K562 (cell line): ENCODE data around the gene PIGQ. TPM values are rescaled to one million over a fixed set of nuclear protein-coding genes. Genes with fewer than 3 reads are reported as not detected.
A peak's percentile ranks its signal among the peaks of the same experiment; 100 is the strongest.

Source experiments
- ATAC-seq: fragments of 200-7000 bp; cut with Tn5 transposase; 3 replicates; pipeline ENCODE4 v1.9.1; 2020; ENCODE audit warnings: moderate library complexity
- BruUV-seq: library from RNA; stranded (reverse); fragments of 400-500 nt; replicated peaks from 2 replicates; lab custom pipeline; 2021; lab: Mats Ljungman, UMichigan
- CTCF ChIA-PET: fragments of 300-600 bp; formaldehyde crosslinking; extraction: SDS; loops from one replicate; lab custom pipeline; 2021; ENCODE audit warnings: low intra/inter-chr PET ratio; lab: Yijun Ruan, JAX
- POLR2A ChIA-PET: fragments of 300-600, 350-650 bp; sonication (Branson Sonifier 250); formaldehyde crosslinking; extraction: SDS; loops from one replicate; lab custom pipeline; 2021; ENCODE audit warnings: antibody characterized with exemption, inconsistent platforms; lab: Yijun Ruan, JAX
- DNase-seq, 4 experiments: peaks; one replicate each; pipeline versions ENCODE4 v3.0.0 to v3.0.0-alpha.2; 2011 to 2018; ENCODE audit warnings: low spot score in 3 of 4, mixed read lengths in 3 of 4; ENCODE audit errors: extremely low read depth in 1 of 4
- FAIRE-seq: peaks from 2 replicates; lab custom pipeline; 2011; peaks lifted over from hg19 to GRCh38; lab: Jason Lieb, UNC
- H2AFZ ChIP-seq: 2 replicates; pipeline ENCODE4 v1.6.0; 2011; ENCODE audit warnings: low read depth, low read length, control low read depth, inconsistent platforms
- H3K27ac ChIP-seq: fragments of 200-600 bp; 3 replicates; pipeline ENCODE4 v1.8.0; 2011; ENCODE audit warnings: low read depth, mild to moderate bottlenecking, control low read depth, inconsistent platforms, low read length, moderate library complexity, mixed read lengths; ENCODE audit errors: extremely low read depth
- H3K27me3 ChIP-seq, 2 experiments: fragments of 300-600 bp in 1 of 2; 2 replicates in 1 of 2; 3 replicates in 1 of 2; pipeline versions ENCODE4 v1.6.0 to v1.8.0; 2011; ENCODE audit warnings: inconsistent platforms in 2 of 2, low read length in 2 of 2, mild to moderate bottlenecking in 1 of 2, mixed read lengths in 1 of 2, moderate library complexity in 1 of 2; ENCODE audit not compliant: control insufficient read depth in 2 of 2, insufficient read depth in 2 of 2
- H3K36me3 ChIP-seq: fragments of 300-600 bp; 3 replicates; pipeline ENCODE4 v1.8.0; 2011; ENCODE audit warnings: mild to moderate bottlenecking, low read length, inconsistent platforms; ENCODE audit not compliant: control insufficient read depth, insufficient read depth
- H3K4me1 ChIP-seq, 2 experiments: fragments of 200-600 bp in 1 of 2; replicated peaks in 1 of 2; 2 replicates in 1 of 2; 3 replicates in 1 of 2; pipeline versions ENCODE4 v1.5.1 to v1.8.0; 2011; ENCODE audit warnings: inconsistent platforms in 2 of 2, low read length in 2 of 2, mild to moderate bottlenecking in 1 of 2, mixed read lengths in 1 of 2, moderate library complexity in 1 of 2; ENCODE audit not compliant: control insufficient read depth in 2 of 2, insufficient read depth in 2 of 2
- H3K4me2 ChIP-seq: 2 replicates; pipeline ENCODE4 v1.6.1; 2011; ENCODE audit warnings: low read length, control low read depth, inconsistent platforms, mixed read lengths; ENCODE audit not compliant: insufficient read depth
- H3K4me3 ChIP-seq: fragments of 200-600 bp; sonication (generic), shearing (Covaris generic); 2 replicates; pipeline ENCODE4 v1.5.1; 2016; ENCODE audit warnings: control low read depth, inconsistent platforms
- H3K79me2 ChIP-seq: fragments of 200-600 bp; 3 replicates; pipeline ENCODE4 v1.8.0; 2011; ENCODE audit warnings: low read length, inconsistent platforms; ENCODE audit not compliant: control insufficient read depth, insufficient read depth
- H3K9ac ChIP-seq, 2 experiments: 2 replicates each; pipeline versions ENCODE4 v1.6.0 to v1.6.1; 2011; ENCODE audit warnings: low read depth in 2 of 2, low read length in 2 of 2, control low read depth in 1 of 2, inconsistent platforms in 1 of 2, mild to moderate bottlenecking in 1 of 2, mixed read lengths in 1 of 2; ENCODE audit not compliant: insufficient read depth in 1 of 2
- H3K9me1 ChIP-seq: one replicate; pipeline ENCODE4 v1.6.0; 2011; ENCODE audit warnings: inconsistent platforms, mild to moderate bottlenecking, low read length, moderate library complexity; ENCODE audit not compliant: control insufficient read depth, insufficient read depth
- H3K9me3 ChIP-seq: replicated peaks from 2 replicates; pipeline ENCODE4 v1.5.1; 2011; ENCODE audit warnings: low read depth, low read length, inconsistent platforms; ENCODE audit not compliant: control insufficient read depth, insufficient read depth
- H4K20me1 ChIP-seq: replicated peaks from 2 replicates; pipeline ENCODE4 v1.6.1; 2011; ENCODE audit warnings: low read length, inconsistent platforms, mixed read lengths; ENCODE audit not compliant: control insufficient read depth, insufficient read depth
- ATF7 ChIP-seq: fragments of 450-650 bp; IDR thresholded peaks from 2 replicates; pipeline ENCODE4 v1.7.1; 2014; ENCODE audit warnings: mild to moderate bottlenecking, moderate library complexity
- CTCF ChIP-seq, 3 experiments: IDR thresholded peaks in 2 of 3; conservative IDR thresholded peaks in 1 of 3; 2 replicates each; pipeline ENCODE4 v1.5.1; 2011 to 2012; ENCODE audit warnings: low read length in 3 of 3, mild to moderate bottlenecking in 3 of 3, control low read depth in 2 of 3, improper control_type of control experiment in 1 of 3, inconsistent platforms in 1 of 3, low read depth in 1 of 3, mixed read lengths in 1 of 3, moderate library complexity in 1 of 3; ENCODE audit not compliant: insufficient read depth in 2 of 3
- ETS1 ChIP-seq: conservative IDR thresholded peaks from 2 replicates; pipeline ENCODE4 v1.6.1; 2011; ENCODE audit warnings: low read depth, mild to moderate bottlenecking, low read length; ENCODE audit not compliant: control insufficient read depth
- HDAC3 ChIP-seq: fragments of 450-650 bp; IDR thresholded peaks from 2 replicates; pipeline ENCODE4 v1.6.1; 2018; ENCODE audit warnings: borderline replicate concordance, mild to moderate bottlenecking, moderate library complexity; ENCODE audit not compliant: partially characterized antibody
- HMG20A ChIP-seq: fragments of 450-650 bp; formaldehyde crosslinking; conservative IDR thresholded peaks from 2 replicates; pipeline ENCODE4 v1.4.0; 2020; ENCODE audit warnings: mild to moderate bottlenecking, mixed read lengths
- KDM4B ChIP-seq, 2 experiments: fragments of 450-650 bp in 1 of 2; sonication (generic) in 1 of 2; IDR thresholded peaks; 2 replicates each; pipeline ENCODE4 v1.6.1; 2016 to 2017; ENCODE audit warnings: borderline replicate concordance in 2 of 2, antibody characterized with exemption in 1 of 2, low read depth in 1 of 2, mild to moderate bottlenecking in 1 of 2
- MCM2 ChIP-seq: fragments of 450-650 bp; IDR thresholded peaks from 2 replicates; pipeline ENCODE4 v1.6.1; 2017; ENCODE audit warnings: low read depth, mild to moderate bottlenecking
- NFRKB ChIP-seq: fragments of 450-650 bp; IDR thresholded peaks from 2 replicates; pipeline ENCODE4 v1.6.1; 2016; ENCODE audit warnings: low read depth
- RFX5 ChIP-seq: IDR thresholded peaks from 2 replicates; pipeline ENCODE4 v1.6.1; 2011; ENCODE audit warnings: low read depth, mild to moderate bottlenecking, improper control_type of control experiment, low read length
- SMAD1 ChIP-seq: fragments of 150-350 bp; IDR thresholded peaks from 2 replicates; pipeline ENCODE4 v1.6.1; 2014; ENCODE audit warnings: low read length, low read depth; ENCODE audit not compliant: partially characterized antibody
- SUPT5H ChIP-seq: fragments of 450-650 bp; IDR thresholded peaks from 2 replicates; pipeline ENCODE4 v1.6.1; 2016
- ZBTB7A ChIP-seq: IDR thresholded peaks from 2 replicates; pipeline ENCODE4 v1.6.1; 2011; ENCODE audit warnings: low read depth, mild to moderate bottlenecking, low read length, moderate library complexity, borderline replicate concordance; ENCODE audit not compliant: control insufficient read depth
- ZNF592 ChIP-seq: fragments of 450-650 bp; IDR thresholded peaks from 2 replicates; pipeline ENCODE4 v1.6.1; 2017; ENCODE audit warnings: antibody characterized with exemption, mild to moderate bottlenecking
- WGBS: fragments of 100-300 bp; shearing (Covaris generic); methylation state at CpG from one replicate; pipeline ENCODE4 v1.1.6; 2016; ENCODE audit warnings: low coverage, mixed read lengths; ENCODE audit not compliant: insufficient coverage; ENCODE audit errors: missing lambda C conversion rate; 5-methylcytosine and 5-hydroxymethylcytosine counted together
- in situ Hi-C: fragments of 300-500 bp; cut with MboI; formaldehyde crosslinking; loops from 4 replicates; pipeline ENCODE4 v1.15.0; 2018; ENCODE audit warnings: inconsistent platforms, mixed read lengths
- intact Hi-C: fragments of 100-400 bp; cut with micrococcal nuclease; formaldehyde crosslinking; loops from 2 replicates; pipeline ENCODE4 v1.14.2; 2022
- polyA plus RNA-seq, 8 experiments: library from polyadenylated mRNA; depleted of rRNA in 4 of 8; stranded (reverse) in 5 of 8; unstranded in 3 of 8; fragments of >200 nt; fragmentation: Nextera tagmentation in 2 of 8; fragmentation: Illumina TruSeq in 1 of 8; extraction: Ambion mirVana in 2 of 8; extraction: Trizol in 1 of 8; gene quantifications; 2 replicates each; pipeline versions ENCODE4 v1.2.1 to v1.2.3, GENCODE V29; 2011 to 2014; ENCODE audit warnings: inconsistent platforms in 1 of 8, missing spikeins in 1 of 8
- total RNA-seq, 7 experiments: library from RNA; depleted of rRNA in 6 of 7; stranded (reverse); fragments of >200 nt in 6 of 7; fragmentation: Illumina TruSeq in 2 of 7; extraction: Trizol in 2 of 7; gene quantifications; 2 replicates each; pipeline versions ENCODE4 v1.2.1 to v1.2.3, GENCODE V29; 2011 to 2021; ENCODE audit warnings: low replicate concordance in 1 of 7

The PIGQ gene
- total and polyA plus RNA-seq, 9 of the 15 experiments (the other 6 are each of a cell fraction or from before 2014, with no cell fraction given), result 0.20 to 49.6 (median 11.7) TPM

- H3K4me2 ChIP-seq, result no peak overlapping the region
- in situ Hi-C loops (loop anchor here (5.0 kb wide), 1 partner anchor 90 kb away; the partner anchor contains the start of gene RHOT2), intact Hi-C loops (loop anchor here (5.0 kb wide), 1 partner anchor 90 kb away; the partner anchor contains the start of gene RHOT2)
- H3K9me1 ChIP-seq, result peaks cover 3% of the 10 kb centered on the region
- no peaks in the 10 kb centered on the region for H3K27me3 ChIP-seq
- 60% methylated on average over 7 of the region's 8 CpGs for WGBS
- CTCF ChIA-PET, result no interaction called here
- peak; percentile 32; the same call in 2 of the 3 replicates for ATAC-seq
- POLR2A ChIA-PET, result interaction anchor here (0.6 to 1.7 kb wide), 6 partner anchors 9 to 210 kb away, joined by 3 to 8 read pairs (median 4); no protein-coding TSS in a partner anchor
- no peak overlapping the region for H2AFZ ChIP-seq
- peaks cover 9% of the 10 kb centered on the region for H4K20me1 ChIP-seq
- peak in 1 of 4 experiments; percentile 35 for DNase-seq
- H3K4me3 ChIP-seq, result no peak overlapping the region
- peaks cover 26% of the 10 kb centered on the region; the same call in 2 of the 3 replicates for H3K36me3 ChIP-seq
- no TSS peak for BruUV-seq
- H3K79me2 ChIP-seq, result peaks cover 4% of the 10 kb centered on the region; the same call in 1 of the 3 replicates
- no peak for FAIRE-seq
- no peak overlapping the region for H3K27ac ChIP-seq
- peak overlapping the region in 1 of 2 experiments; percentile 79; a peak in 2 of 4 replicates for H3K9ac ChIP-seq
- no peaks in the 10 kb centered on the region for H3K9me3 ChIP-seq
- H3K4me1 ChIP-seq, result peaks cover 0 to 87% of the 10 kb centered on the region in 2 experiments; a peak in 4 of 5 replicates
- TF ChIP-seq HDAC3 (no peak), ETS1 (no peak), RFX5 (no peak), MCM2 (no peak), ZBTB7A (peak; percentile 65; the same call in 1 of the 2 replicates), ATF7 (no peak), KDM4B (IDR thresholded peaks at IDR 0.05; ENCODE audit: borderline replicate concordance in 2 of 2, low read depth in 1 of 2) (no peak), HMG20A (CRISPR knock-in tag) (no peak), SMAD1 (no peak), CTCF (IDR thresholded peaks at IDR 0.05 in 2 of 3, conservative IDR thresholded peaks at IDR 0.05 in 1 of 3; ENCODE audit: insufficient read depth in 2 of 3, low read depth in 1 of 3, low read length in 3 of 3) (peak in 2 of 3 experiments; percentile 21 to 35; a peak in 3 of 6 replicates), NFRKB (no peak), ZNF592 (no peak), SUPT5H (no peak)
Measured at GRCh38 chr16:576823-577201, 7.0 kb downstream of the PIGQ start.
